GM12878 (cell line): Measurements from ENCODE around the gene CTDP1. TPM values are rescaled to one million over a fixed set of nuclear protein-coding genes. Genes with fewer than 3 reads are reported as not detected.
A peak's percentile ranks its signal among the peaks of the same experiment; 100 is the strongest.

Experiments used
- ATAC-seq: fragments of 200-7000 bp; cut with Tn5 transposase; 3 replicates; pipeline ENCODE4 v1.9.1; 2020; ENCODE audit warnings: mild to moderate bottlenecking, moderate library complexity
- BruUV-seq: library from RNA; stranded (reverse); fragments of 400-500 nt; replicated peaks from 2 replicates; lab custom pipeline; 2021; lab: Mats Ljungman, UMichigan
- CTCF ChIA-PET: fragments of 300-600 bp; sonication (Branson Sonifier 250); formaldehyde crosslinking; extraction: SDS; loops from one replicate; lab custom pipeline; 2021; ENCODE audit warnings: inconsistent platforms; lab: Yijun Ruan, JAX
- POLR2A ChIA-PET: fragments of 350-600 bp; formaldehyde crosslinking; extraction: SDS; loops from one replicate; lab custom pipeline; 2021; ENCODE audit warnings: inconsistent platforms; lab: Charles Lee
- RAD21 ChIA-PET: fragments of 300-600 bp; sonication (Branson Sonifier 250); formaldehyde crosslinking; loops from one replicate; lab custom pipeline; 2023; ENCODE audit warnings: antibody characterized with exemption; ENCODE audit not compliant: unreplicated experiment; lab: Charles Lee
- SMC1A ChIA-PET: fragments of 300-600 bp; sonication (Branson Sonifier 250); formaldehyde crosslinking; loops from one replicate; lab custom pipeline; 2023; ENCODE audit not compliant: unreplicated experiment, uncharacterized antibody; lab: Charles Lee
- DNase-seq: peaks from one replicate; pipeline ENCODE4 v3.0.0-alpha.2; 2011; ENCODE audit warnings: low read depth, low spot score
- FAIRE-seq: peaks from 3 replicates; lab custom pipeline; 2011; peaks lifted over from hg19 to GRCh38; lab: Jason Lieb, UNC
- H2AFZ ChIP-seq: 2 replicates; pipeline ENCODE4 v1.6.0; 2011; ENCODE audit warnings: low read depth, low read length, control low read depth; ENCODE audit not compliant: control insufficient read depth
- H3K27ac ChIP-seq: 2 replicates; pipeline ENCODE4 v1.5.1; 2011; ENCODE audit warnings: control low read depth; ENCODE audit not compliant: control insufficient read depth, insufficient read depth
- H3K27me3 ChIP-seq, 2 experiments: replicated peaks in 1 of 2; 2 replicates each; pipeline versions ENCODE4 v1.6.0 to v1.6.1; 2011; ENCODE audit warnings: low read length in 1 of 2; ENCODE audit not compliant: control insufficient read depth in 2 of 2, insufficient read depth in 2 of 2
- H3K36me3 ChIP-seq, 2 experiments: 2 replicates each; pipeline ENCODE4 v1.5.1; 2011; ENCODE audit warnings: low read length in 1 of 2; ENCODE audit not compliant: control insufficient read depth in 2 of 2, insufficient read depth in 2 of 2
- H3K4me1 ChIP-seq: 2 replicates; pipeline ENCODE4 v1.6.1; 2011; ENCODE audit warnings: mild to moderate bottlenecking, low read length, moderate library complexity, mixed read lengths; ENCODE audit not compliant: control insufficient read depth, insufficient read depth
- H3K4me2 ChIP-seq: 2 replicates; pipeline ENCODE4 v1.6.0; 2011; ENCODE audit warnings: control low read depth; ENCODE audit not compliant: control insufficient read depth, insufficient read depth
- H3K4me3 ChIP-seq: fragments of 200-600 bp; sonication (generic); 2 replicates; pipeline ENCODE4 v1.5.1; 2016
- H3K79me2 ChIP-seq: 2 replicates; pipeline ENCODE4 v1.6.0; 2011; ENCODE audit warnings: low read length; ENCODE audit not compliant: control insufficient read depth, insufficient read depth
- H3K9ac ChIP-seq: 2 replicates; pipeline ENCODE4 v1.8.0; 2011; ENCODE audit warnings: low read length, control low read depth, mixed read lengths; ENCODE audit not compliant: control insufficient read depth, insufficient read depth
- H3K9me3 ChIP-seq: replicated peaks from 3 replicates; pipeline ENCODE4 v1.5.1; 2011; ENCODE audit warnings: mild to moderate bottlenecking, low read length; ENCODE audit not compliant: control insufficient read depth, insufficient read depth
- H4K20me1 ChIP-seq: 2 replicates; pipeline ENCODE4 v1.6.0; 2011; ENCODE audit not compliant: control insufficient read depth, insufficient read depth
- BMI1 ChIP-seq: fragments of 450-650 bp; IDR thresholded peaks from 2 replicates; pipeline ENCODE4 v1.6.1; 2016; ENCODE audit warnings: mild to moderate bottlenecking, moderate library complexity, borderline replicate concordance
- DPF2 ChIP-seq: fragments of 450-650 bp; IDR thresholded peaks from 2 replicates; pipeline ENCODE4 v1.6.1; 2017; ENCODE audit warnings: mild to moderate bottlenecking
- EED ChIP-seq: sonication (generic); IDR thresholded peaks from 2 replicates; pipeline ENCODE4 v1.6.1; 2016; ENCODE audit warnings: antibody characterized with exemption, low read depth
- ESRRA ChIP-seq: IDR thresholded peaks from 2 replicates; pipeline ENCODE4 v1.6.1; 2012; ENCODE audit warnings: mild to moderate bottlenecking, low read length, improper control_type of control experiment
- NR2C1 ChIP-seq: fragments of 450-650 bp; IDR thresholded peaks from 2 replicates; pipeline ENCODE4 v1.6.1; 2017; ENCODE audit warnings: antibody characterized with exemption, mild to moderate bottlenecking, moderate library complexity
- NRF1 ChIP-seq: conservative IDR thresholded peaks from 2 replicates; pipeline ENCODE4 v1.6.1; 2011; ENCODE audit warnings: mild to moderate bottlenecking, low read depth, low read length, improper control_type of control experiment
- RAD51 ChIP-seq: fragments of 450-650 bp; IDR thresholded peaks from 2 replicates; pipeline ENCODE4 v1.6.1; 2016; ENCODE audit warnings: moderate library complexity, mild to moderate bottlenecking, inconsistent platforms
- RB1 ChIP-seq: fragments of 450-650 bp; formaldehyde crosslinking; IDR thresholded peaks from 2 replicates; pipeline ENCODE4 v1.6.1; 2017; ENCODE audit warnings: mild to moderate bottlenecking, borderline replicate concordance
- RELA ChIP-seq: fragments of 450-650 bp; IDR thresholded peaks from 2 replicates; pipeline ENCODE4 v1.8.0; 2014; ENCODE audit warnings: borderline replicate concordance; ENCODE audit not compliant: partially characterized antibody
- RUNX3 ChIP-seq: IDR thresholded peaks from 2 replicates; pipeline ENCODE4 v1.6.1; 2012; ENCODE audit warnings: low read length, inconsistent platforms
- YY1 ChIP-seq: IDR thresholded peaks from 2 replicates; pipeline ENCODE4 v1.6.1; 2011; ENCODE audit warnings: low read depth, mild to moderate bottlenecking, low read length
- WGBS: methylation state at CpG from one replicate; pipeline ENCODE4 v1.1.6; 2016; ENCODE audit warnings: low lambda C conversion rate; ENCODE audit not compliant: insufficient replicate concordance, insufficient coverage; ENCODE audit errors: missing lambda C conversion rate; 5-methylcytosine and 5-hydroxymethylcytosine counted together
- in situ Hi-C: fragments of 300-500 bp; cut with MboI; formaldehyde crosslinking; loops from 9 replicates; pipeline ENCODE4 v1.14.3; 2018; ENCODE audit warnings: mixed read lengths
- intact Hi-C: fragments of 100-400 bp; cut with micrococcal nuclease; formaldehyde crosslinking; loops from one replicate; pipeline ENCODE4 v1.14.2; 2022; ENCODE audit not compliant: unreplicated experiment
- polyA plus RNA-seq, 11 experiments: library from polyadenylated mRNA; depleted of rRNA in 4 of 11; unstranded in 6 of 11; stranded (reverse) in 5 of 11; fragments of >200 nt; fragmentation: Nextera tagmentation in 4 of 11; fragmentation: Illumina TruSeq in 1 of 11; extraction: Ambion mirVana in 4 of 11; extraction: Trizol in 1 of 11; gene quantifications; 1 replicate in 1 of 11; 2 replicates in 10 of 11; pipeline versions ENCODE4 v1.2.1 to v1.2.3, GENCODE V29; 2011 to 2016; ENCODE audit warnings: inconsistent platforms in 2 of 11, missing spikeins in 2 of 11, low read depth in 1 of 11
- total RNA-seq, 4 experiments: library from RNA; depleted of rRNA in 3 of 4; stranded (reverse); fragments of >200 nt in 3 of 4; fragmentation: Illumina TruSeq in 1 of 4; extraction: Trizol in 1 of 4; gene quantifications; 2 replicates each; pipeline versions ENCODE4 v1.2.1 to v1.2.3, GENCODE V29; 2013 to 2021
- TF ChIP-seq, protein P1 (sequence below): fragments of 450-650 bp; IDR thresholded peaks from 2 replicates; pipeline ENCODE4 v1.6.1; 2017; ENCODE audit warnings: low read depth, mild to moderate bottlenecking, moderate library complexity
- TF ChIP-seq, protein P2 (sequence below): fragments of 150-350 bp; IDR thresholded peaks from 2 replicates; pipeline ENCODE4 v1.6.1; 2016; ENCODE audit warnings: low read depth, low read length
- TF ChIP-seq, protein P3 (sequence below): IDR thresholded peaks from 2 replicates; pipeline ENCODE4 v1.6.1; 2012; ENCODE audit warnings: mild to moderate bottlenecking, low read depth, low read length

CTDP1 gene
- total and polyA plus RNA-seq, 10 of the 15 experiments (the other 5 are each of a cell fraction or from before 2014, with no cell fraction given), result 0.32 to 31.3 (median 8.8) TPM

DNA sequence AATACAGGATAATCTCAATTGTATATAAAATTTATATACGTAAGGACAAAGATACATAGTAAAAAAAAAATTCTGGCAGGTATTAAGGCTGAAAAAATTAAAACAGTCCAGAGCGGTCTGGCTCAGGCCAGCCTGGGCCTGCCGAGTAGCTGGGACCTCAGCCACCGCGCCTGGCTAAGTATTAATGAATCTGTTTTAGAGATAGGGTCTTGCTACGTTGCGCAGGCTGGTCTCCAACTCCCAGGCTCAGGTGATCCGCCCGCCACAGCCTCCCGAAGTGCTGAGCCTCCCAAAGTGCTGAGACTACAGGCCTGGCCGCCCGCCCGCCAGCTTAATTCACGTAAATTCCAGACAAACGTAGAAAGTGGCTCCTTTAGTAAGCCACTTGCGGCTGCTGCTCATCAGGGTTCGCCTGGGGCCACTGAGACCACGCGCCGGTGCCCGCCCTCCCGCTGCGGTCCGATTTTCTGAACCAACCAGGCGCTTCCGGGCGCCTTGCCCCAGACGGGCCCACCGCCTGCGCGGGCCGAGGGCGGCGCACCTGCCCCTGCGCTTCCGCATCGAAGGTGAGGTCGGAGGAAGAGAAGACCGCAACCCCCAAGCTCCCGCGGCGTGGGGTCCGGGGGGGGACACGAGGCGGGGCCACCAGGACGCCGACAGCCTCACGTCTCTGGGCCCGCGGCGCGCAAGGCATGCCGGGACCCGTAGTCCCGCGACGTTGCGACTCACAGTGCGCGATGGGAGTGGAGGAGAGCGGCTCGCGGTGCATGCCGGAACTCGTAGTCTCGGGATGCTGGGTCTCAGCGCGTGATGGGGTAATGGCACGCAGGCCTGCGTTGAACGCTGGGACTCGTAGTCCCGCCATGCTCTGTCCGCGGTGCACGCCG is 695 bp upstream of the CTDP1 start:
- H3K79me2 ChIP-seq, result peaks cover 56% of the 10 kb centered on the region
- peak overlapping the region; percentile 98 for H3K27ac ChIP-seq
- peaks cover 0 to 5% of the 10 kb centered on the region in 2 experiments; a peak in 1 of 4 replicates for H3K36me3 ChIP-seq
- DNase-seq (peak; percentile 98), FAIRE-seq (peak; percentile 96), ATAC-seq (peak; percentile 95)
- peak overlapping the region; percentile 99 for H2AFZ ChIP-seq
- peak overlapping the region; percentile 82 for H3K9ac ChIP-seq
- peak overlapping the region; percentile 92 for H3K4me2 ChIP-seq
- WGBS, result 2% methylated on average over 67 of the region's 77 CpGs
- CTCF ChIA-PET, result no interaction called here
- POLR2A ChIA-PET, result interaction anchor here (1.0 kb wide), 2 partner anchors 54 to 156 kb away, joined by 3 read pairs; no protein-coding TSS in a partner anchor
- RAD21 ChIA-PET, result interaction anchor here (0.8 kb wide), 1 partner anchor 304 kb away, joined by 3 read pairs; no protein-coding TSS in a partner anchor
- H4K20me1 ChIP-seq, result peaks cover 2% of the 10 kb centered on the region; the same call in 1 of the 2 replicates
- SMC1A ChIA-PET, result interaction anchor here (1.5 kb wide), 1 partner anchor 12 kb away, joined by 3 read pairs; no protein-coding TSS in a partner anchor
- intact Hi-C loops (loop anchor here (1.0 to 2.0 kb wide), 3 partner anchors 280 to 430 kb away; partner anchors contain the start of genes ADNP2 and RBFA), in situ Hi-C loops (no loop called here)
- H3K27me3 ChIP-seq, result no peaks in the 10 kb centered on the region
- H3K4me3 ChIP-seq, result peak overlapping the region; percentile 71
- no peaks in the 10 kb centered on the region; the same call in 2 of the 3 replicates for H3K9me3 ChIP-seq
- BruUV-seq, result no TSS peak
- H3K4me1 ChIP-seq, result peaks cover 27% of the 10 kb centered on the region
- TF ChIP-seq YY1, result peak; percentile 92
- peak; percentile 56; the same call in 1 of the 2 replicates for TF ChIP-seq EED
- TF ChIP-seq RELA, result no peak
- TF ChIP-seq NR2C1, result no peak
- TF ChIP-seq NRF1, result 0 out of 2 replicates have a peak, but pooled peaks have one; percentile 33
- TF ChIP-seq ESRRA, result no peak; the same call in 1 of the 2 replicates
- TF ChIP-seq BMI1, result no peak
- peak; percentile 69; the same call in 1 of the 2 replicates for TF ChIP-seq RB1
- TF ChIP-seq RAD51, result no peak
- TF ChIP-seq, protein P1, sequence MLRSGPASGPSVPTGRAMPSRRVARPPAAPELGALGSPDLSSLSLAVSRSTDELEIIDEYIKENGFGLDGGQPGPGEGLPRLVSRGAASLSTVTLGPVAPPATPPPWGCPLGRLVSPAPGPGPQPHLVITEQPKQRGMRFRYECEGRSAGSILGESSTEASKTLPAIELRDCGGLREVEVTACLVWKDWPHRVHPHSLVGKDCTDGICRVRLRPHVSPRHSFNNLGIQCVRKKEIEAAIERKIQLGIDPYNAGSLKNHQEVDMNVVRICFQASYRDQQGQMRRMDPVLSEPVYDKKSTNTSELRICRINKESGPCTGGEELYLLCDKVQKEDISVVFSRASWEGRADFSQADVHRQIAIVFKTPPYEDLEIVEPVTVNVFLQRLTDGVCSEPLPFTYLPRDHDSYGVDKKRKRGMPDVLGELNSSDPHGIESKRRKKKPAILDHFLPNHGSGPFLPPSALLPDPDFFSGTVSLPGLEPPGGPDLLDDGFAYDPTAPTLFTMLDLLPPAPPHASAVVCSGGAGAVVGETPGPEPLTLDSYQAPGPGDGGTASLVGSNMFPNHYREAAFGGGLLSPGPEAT, result no peak
- TF ChIP-seq, protein P2, sequence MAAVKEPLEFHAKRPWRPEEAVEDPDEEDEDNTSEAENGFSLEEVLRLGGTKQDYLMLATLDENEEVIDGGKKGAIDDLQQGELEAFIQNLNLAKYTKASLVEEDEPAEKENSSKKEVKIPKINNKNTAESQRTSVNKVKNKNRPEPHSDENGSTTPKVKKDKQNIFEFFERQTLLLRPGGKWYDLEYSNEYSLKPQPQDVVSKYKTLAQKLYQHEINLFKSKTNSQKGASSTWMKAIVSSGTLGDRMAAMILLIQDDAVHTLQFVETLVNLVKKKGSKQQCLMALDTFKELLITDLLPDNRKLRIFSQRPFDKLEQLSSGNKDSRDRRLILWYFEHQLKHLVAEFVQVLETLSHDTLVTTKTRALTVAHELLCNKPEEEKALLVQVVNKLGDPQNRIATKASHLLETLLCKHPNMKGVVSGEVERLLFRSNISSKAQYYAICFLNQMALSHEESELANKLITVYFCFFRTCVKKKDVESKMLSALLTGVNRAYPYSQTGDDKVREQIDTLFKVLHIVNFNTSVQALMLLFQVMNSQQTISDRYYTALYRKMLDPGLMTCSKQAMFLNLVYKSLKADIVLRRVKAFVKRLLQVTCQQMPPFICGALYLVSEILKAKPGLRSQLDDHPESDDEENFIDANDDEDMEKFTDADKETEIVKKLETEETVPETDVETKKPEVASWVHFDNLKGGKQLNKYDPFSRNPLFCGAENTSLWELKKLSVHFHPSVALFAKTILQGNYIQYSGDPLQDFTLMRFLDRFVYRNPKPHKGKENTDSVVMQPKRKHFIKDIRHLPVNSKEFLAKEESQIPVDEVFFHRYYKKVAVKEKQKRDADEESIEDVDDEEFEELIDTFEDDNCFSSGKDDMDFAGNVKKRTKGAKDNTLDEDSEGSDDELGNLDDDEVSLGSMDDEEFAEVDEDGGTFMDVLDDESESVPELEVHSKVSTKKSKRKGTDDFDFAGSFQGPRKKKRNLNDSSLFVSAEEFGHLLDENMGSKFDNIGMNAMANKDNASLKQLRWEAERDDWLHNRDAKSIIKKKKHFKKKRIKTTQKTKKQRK, result no peak
- TF ChIP-seq DPF2, result no peak; the same call in 1 of the 2 replicates
- peak; percentile 85 for TF ChIP-seq RUNX3
- TF ChIP-seq, protein P3, sequence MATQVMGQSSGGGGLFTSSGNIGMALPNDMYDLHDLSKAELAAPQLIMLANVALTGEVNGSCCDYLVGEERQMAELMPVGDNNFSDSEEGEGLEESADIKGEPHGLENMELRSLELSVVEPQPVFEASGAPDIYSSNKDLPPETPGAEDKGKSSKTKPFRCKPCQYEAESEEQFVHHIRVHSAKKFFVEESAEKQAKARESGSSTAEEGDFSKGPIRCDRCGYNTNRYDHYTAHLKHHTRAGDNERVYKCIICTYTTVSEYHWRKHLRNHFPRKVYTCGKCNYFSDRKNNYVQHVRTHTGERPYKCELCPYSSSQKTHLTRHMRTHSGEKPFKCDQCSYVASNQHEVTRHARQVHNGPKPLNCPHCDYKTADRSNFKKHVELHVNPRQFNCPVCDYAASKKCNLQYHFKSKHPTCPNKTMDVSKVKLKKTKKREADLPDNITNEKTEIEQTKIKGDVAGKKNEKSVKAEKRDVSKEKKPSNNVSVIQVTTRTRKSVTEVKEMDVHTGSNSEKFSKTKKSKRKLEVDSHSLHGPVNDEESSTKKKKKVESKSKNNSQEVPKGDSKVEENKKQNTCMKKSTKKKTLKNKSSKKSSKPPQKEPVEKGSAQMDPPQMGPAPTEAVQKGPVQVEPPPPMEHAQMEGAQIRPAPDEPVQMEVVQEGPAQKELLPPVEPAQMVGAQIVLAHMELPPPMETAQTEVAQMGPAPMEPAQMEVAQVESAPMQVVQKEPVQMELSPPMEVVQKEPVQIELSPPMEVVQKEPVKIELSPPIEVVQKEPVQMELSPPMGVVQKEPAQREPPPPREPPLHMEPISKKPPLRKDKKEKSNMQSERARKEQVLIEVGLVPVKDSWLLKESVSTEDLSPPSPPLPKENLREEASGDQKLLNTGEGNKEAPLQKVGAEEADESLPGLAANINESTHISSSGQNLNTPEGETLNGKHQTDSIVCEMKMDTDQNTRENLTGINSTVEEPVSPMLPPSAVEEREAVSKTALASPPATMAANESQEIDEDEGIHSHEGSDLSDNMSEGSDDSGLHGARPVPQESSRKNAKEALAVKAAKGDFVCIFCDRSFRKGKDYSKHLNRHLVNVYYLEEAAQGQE, result peak; percentile 16; the same call in 1 of the 2 replicates
